GM18907 (cell line): ENCODE results near the gene GRAMD1C.
"Not testable (repeated sequence)": the region's sequence is repeated elsewhere in the genome, so short reads cannot be mapped to it uniquely, and the experiment has no call there.

ENCODE experiments used
- ATAC-seq: cut with Tn5 transposase; IDR thresholded peaks from one replicate; pipeline ENCODE4 v1.9.1; 2021; ENCODE audit warnings: mild to moderate bottlenecking, moderate library complexity; ENCODE audit not compliant: unreplicated experiment

Gene GRAMD1C

DNA sequence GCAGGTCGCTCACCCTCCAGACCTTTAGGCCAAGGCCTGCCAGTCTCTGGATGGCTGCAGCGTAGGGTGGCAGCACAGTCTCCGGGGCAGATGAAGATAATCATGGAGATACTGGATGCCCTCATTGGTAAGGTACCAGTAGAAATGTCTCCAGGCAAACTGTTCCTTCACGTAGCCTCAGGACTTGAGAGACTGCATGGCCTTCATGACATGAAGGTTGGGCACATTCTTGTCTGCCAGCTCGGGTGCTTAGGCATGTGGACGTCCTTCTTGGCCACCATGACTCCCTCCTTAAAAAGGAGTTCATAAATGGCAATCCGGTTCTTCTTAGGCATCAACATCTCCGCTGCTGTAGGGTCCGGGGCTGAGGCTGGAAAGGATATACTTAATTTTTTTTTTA lies 11.8 kb downstream of the GRAMD1C start:
- not testable (repeated sequence) for ATAC-seq

DNA sequence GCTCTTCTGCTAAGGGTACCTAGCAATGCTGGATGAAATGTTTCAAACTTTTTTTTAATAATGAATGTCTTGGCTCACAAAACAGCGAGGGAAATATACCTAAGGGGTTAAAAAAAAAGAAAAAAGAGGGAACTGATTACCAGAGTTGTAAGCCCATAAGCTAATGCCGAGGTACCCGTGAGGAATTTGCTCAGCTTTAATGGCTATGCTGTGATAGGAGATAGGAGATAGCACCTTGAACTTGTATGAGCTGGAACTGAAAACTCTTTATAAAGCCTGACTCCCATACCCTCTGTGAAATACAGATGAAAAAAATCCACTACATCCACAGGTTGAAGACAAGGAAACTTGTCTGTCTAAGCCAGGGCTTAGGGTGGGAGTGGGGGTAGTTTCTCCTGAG lies 13.9 kb downstream of the GRAMD1C start:
- no peak for ATAC-seq

- ATAC-seq, result no peak
These were observed 28.9 kb downstream of the GRAMD1C start for GRCh38 chr3:113867506-113867905.

DNA sequence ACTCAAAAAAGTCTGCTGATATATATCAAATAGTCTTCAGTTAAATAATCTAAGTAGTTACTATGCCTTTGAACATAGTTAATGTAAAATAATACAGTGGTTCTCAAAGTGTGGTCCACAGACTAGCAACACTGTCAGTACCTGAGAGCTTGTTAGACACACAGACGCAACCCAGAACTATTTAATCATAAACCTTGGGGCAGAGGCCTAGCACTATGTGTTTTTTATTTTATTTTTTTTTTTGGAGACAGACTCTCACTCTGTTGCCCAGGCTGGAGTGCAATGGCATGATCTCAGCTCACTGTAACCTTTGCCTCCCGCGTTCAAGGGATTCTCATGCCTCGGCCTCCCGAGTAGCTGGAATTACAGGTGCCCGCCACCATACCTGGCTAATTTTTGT lies 34.7 kb downstream of the GRAMD1C start:
- no peak for ATAC-seq

GRCh38 chr3:113873814-113874526 lies 35.4 kb downstream of the GRAMD1C start:
- no peak for ATAC-seq

GRCh38 chr3:113878403-113878802 lies 39.8 kb downstream of the GRAMD1C start:
- no peak for ATAC-seq

GRCh38 chr3:113885050-113885449 lies 46.5 kb downstream of the GRAMD1C start:
- no peak for ATAC-seq

DNA sequence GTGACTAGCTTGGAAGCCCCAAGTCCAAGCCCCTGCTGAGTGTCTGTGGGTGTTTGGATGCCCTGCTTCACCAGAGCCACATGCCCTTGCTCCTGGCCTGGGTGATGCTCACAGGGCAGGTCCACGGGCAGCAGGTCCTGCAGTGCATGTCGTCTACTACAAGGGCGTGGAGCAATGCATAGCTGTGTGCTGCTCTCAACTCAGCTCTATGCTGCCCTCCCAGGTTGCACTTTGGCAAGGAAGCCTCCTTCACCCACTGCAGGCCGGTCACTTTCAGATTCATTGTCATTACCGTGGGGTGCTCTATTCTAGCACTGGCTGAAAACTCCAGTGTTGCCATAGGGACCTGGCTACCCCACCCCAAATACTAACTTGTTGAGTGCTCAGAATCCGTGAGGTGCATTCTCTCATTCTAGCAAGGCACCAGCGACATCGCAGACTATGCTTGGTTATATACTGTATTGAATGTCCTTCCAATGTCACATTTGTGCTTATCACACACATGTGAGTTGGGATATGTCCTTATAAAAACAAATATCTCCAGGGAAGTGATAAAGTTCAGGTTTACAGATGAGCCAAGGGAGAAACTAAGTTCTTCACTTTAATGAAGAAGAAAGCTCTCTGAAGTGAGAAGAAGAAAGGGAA lies 51.8 kb downstream of the GRAMD1C start:
- ATAC-seq, result no peak

DNA sequence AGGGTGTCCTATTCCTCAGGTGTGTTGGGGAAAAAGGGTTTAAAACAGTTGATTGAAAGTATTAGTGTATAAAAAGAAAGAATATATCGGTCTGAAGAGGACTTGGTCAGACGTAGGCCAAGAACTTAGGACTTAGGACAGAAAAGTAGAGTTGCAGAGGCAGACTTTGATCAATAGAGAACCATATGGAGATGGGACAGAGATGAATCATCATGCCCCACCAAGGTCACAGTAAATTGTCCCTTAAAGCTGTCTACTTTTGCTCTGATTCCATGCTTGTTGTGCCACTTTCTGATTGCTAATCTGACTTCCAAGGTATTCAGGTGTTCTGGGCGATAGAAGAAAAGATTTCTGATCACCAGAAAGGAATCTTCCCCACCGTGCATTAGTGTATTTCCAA lies 56.3 kb downstream of the GRAMD1C start:
- no peak for ATAC-seq

- no peak for ATAC-seq
These were observed 57.4 kb downstream of the GRAMD1C start for GRCh38 chr3:113895964-113896363.

GRCh38 chr3:113896930-113897329 lies 58.3 kb downstream of the GRAMD1C start:
- no peak for ATAC-seq

GRCh38 chr3:113897373-113897777 lies 58.8 kb downstream of the GRAMD1C start:
- no peak for ATAC-seq

GRCh38 chr3:113898892-113899291 lies 60.3 kb downstream of the GRAMD1C start:
- ATAC-seq, result no peak

DNA sequence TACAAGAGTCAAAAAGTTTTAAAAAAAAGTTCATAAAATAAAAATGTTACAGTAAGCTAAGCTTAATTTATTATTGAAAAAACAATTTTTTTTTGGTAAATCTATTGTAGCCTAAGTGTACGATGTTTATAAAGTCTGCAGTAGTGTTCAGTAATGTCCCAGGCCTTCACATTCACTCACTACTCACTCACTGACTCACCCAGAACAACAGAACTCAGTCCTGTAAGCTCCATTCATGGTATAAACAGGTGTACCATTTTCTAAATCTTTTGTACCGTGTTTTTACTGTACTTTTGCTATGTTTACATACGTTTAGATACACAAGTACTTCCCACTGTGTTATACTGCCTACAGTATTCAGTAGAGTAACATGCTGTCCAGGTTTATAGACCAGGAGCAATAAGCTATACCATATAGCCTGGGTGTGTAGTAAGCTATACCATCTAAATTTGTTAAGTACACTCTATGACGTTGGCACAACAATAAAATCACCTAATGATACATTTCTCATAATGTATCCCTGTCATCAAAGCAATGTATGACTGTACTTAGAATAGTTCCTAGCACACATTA lies 68.1 kb downstream of the GRAMD1C start:
- ATAC-seq, result no peak

DNA sequence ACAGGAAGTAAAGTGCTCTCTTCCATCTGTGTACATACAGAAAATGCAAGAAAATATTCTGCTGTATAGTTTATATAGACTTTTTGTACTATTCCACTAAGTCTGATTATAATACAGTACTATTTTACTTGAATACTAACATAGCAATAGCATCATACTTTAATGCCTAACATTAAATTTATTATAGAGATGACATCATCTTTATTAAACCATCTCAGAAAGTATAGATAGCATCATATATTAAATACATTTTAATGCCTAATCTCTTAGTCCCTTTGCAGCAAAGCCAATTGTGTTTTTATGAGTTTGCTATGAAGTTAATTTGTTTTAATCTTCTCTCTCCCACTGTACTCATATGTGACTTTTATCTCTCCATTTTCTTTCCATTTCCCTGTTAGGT lies 69.5 kb downstream of the GRAMD1C start:
- no peak for ATAC-seq

GRCh38 chr3:113910966-113911365 lies 72.4 kb downstream of the GRAMD1C start:
- ATAC-seq, result no peak

DNA sequence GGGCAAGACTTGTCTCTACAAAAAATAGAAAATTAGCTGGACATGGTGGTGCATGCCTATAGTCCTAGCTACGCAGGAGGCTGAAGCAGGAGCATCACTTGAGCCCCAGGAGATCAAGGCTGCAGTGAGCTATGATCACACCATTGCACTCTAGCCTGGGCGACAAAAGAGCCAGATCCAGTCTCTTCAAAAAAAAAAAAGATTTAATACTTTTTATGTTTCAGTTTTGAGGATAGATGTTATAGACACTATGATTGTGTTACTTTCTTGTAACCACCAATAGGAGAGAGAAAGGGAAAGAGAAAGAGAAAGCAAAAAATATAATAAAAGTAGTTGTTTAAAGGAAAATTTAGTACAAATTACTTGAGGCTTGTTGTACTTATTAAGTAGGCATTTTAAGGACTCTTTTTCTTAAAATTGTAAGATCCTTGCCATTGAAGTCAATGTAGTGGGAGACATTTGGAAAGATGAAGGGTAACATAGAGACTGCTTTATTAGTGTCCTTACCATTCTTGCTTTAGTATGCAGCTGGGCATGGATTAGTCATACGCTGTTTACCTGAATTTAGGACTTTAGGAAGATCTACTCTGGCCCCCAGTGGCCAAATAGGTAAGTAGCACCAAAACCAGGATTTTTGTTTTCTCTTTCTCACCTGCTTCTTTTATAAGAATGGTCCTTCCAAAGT lies 74.1 kb downstream of the GRAMD1C start:
- ATAC-seq, result peak; percentile 97

DNA sequence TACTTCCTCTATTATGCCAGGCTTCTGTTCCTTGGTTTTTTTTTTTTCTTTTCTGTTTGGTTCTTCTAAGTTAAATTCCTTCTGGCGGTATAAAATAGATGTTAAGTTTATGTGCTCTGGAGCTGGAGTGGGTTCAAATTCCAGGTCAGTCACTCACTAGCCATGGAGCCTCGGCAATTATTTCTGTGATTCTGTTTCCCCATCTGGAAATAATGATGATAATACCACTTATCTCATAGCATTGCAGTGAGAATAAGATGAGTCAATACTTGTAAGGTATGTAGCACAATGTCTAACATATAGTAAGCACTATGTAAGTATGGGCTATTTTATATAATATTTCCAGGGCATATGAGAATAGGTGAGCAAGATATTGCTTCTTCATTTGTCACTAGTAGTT lies 76.1 kb downstream of the GRAMD1C start:
- ATAC-seq, result no peak

GRCh38 chr3:113927556-113927955 lies 89.0 kb downstream of the GRAMD1C start:
- no peak for ATAC-seq

DNA sequence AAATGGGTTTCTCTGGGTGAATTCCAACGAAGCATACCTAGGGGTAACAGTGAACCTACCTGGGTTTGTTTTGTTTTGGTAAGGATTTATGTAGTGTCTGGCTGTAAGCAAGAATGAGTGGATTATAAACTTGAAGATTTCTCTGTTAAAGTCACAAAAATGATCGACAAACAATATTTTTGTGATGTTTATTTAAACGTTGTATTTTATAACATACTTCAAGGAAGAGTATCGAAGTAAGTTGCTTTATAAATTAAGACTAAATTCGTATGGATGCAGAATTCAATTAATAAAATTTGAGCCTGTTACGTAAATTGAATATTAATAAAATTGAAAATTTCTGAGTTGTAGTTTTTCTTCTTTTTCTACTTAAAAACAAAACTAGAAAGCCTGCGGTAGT lies 108.2 kb downstream of the GRAMD1C start:
- no peak for ATAC-seq

DNA sequence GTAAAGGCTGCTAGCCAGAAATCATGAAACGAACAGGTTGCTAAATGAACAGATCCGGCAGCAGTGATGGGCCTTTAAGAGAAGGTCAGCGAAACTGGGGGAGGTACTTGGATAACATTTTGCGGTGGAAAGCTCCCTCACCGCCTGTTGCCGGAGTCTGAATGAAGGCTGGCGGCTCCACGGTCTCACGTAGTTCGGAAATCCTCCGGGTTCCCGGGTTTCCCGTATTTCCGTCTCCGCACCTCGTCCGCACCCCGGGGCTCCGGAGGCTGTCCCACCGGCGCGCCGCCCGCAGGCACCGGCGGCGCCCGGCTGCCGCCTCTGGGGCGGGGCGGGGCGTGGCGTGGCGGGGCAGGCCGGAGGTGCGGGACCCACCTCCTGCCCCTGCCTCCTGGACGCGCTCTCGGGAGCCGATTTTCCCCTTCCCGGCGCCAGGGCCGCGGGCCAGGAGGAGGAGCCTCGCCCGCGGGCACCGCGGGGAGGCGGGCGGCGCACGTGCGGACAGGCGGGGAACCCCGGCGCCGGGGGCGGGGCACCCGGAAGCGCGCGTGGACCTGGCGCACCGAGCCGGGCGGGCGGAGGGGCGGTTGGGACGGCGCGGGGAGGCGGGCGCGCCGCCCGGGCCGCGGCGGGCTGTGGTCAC lies 108.9 kb downstream of the GRAMD1C start, which contains the start of gene ZDHHC23:
Gene ZDHHC23, plus strand, starts transcription at position 642 of the 643 bp plus-strand sequence. CDS start 790 bp downstream, outside the sequence.
- ATAC-seq, result peak; percentile 80
